ENCODE results near the gene ARID4B. TPM values are rescaled to one million over a fixed set of nuclear protein-coding genes. Genes with fewer than 3 reads are reported as not detected.

ARID4B gene
- total and polyA plus RNA-seq, 2 donors (not counting 3 experiments of a cell fraction or from before 2014, with no cell fraction given): 6.7 to 40.7 TPM

GRCh38 chr1:235291599-235292091 lies 36.3 kb downstream of the ARID4B start:
- ChIA-PET CTCF (interaction anchor here (1.4 kb wide), 1 partner anchor 21 kb away, joined by 3 read pairs; no protein-coding TSS in a partner anchor), POLR2A (no interaction called here)
- Histone ChIP-seq H3K27me3 (ENCODE audit: control insufficient read depth in 2 of 2, insufficient read depth in 2 of 2, low read length in 2 of 2) (no peaks in the 10 kb centered on the region), H3K79me2 (ENCODE audit: control insufficient read depth, insufficient read depth, low read length) (peaks cover 93% of the 10 kb centered on the region), H4K20me1 (replicated peaks; ENCODE audit: control insufficient read depth, extremely low read depth, insufficient read depth, low read length) (peaks cover 23% of the 10 kb centered on the region), H3K9me1 (replicated peaks; ENCODE audit: control insufficient read depth, extremely low read depth, insufficient read depth, low read length) (no peaks in the 10 kb centered on the region), H3K9me3 (replicated peaks; ENCODE audit: control insufficient read depth, insufficient read depth, low read length) (no peaks in the 10 kb centered on the region), H2AFZ (ENCODE audit: low read depth, low read length) (no peak overlapping the region), H3K4me3 (replicated peaks in 1 of 3; ENCODE audit: insufficient read depth in 1 of 3, low read depth in 1 of 3, low read length in 3 of 3) (no peak overlapping the region), H3K4me1 (ENCODE audit: control insufficient read depth, extremely low read depth, insufficient read depth, low read length) (no peaks in the 10 kb centered on the region), H3K36me3 (ENCODE audit: control insufficient read depth in 2 of 2, extremely low read depth in 1 of 2, insufficient read depth in 2 of 2, low read length in 2 of 2) (no peaks in the 10 kb centered on the region), H3K4me2 (ENCODE audit: insufficient read depth, low read length) (no peak overlapping the region), H3K9ac (replicated peaks; ENCODE audit: extremely low read depth, insufficient read depth, low read length) (no peak overlapping the region), H3K27ac (ENCODE audit: insufficient read depth, low read depth, low read length) (no peak overlapping the region)
- DNase-seq (ENCODE audit: low read depth, low spot score) (no peak), FAIRE-seq (no peak)
- intact Hi-C loops (cut with micrococcal nuclease): no loop called here
- no peak for TF ChIP-seq EZH2 (IDR thresholded peaks at IDR 0.05; ENCODE audit: borderline replicate concordance, low read depth, low read length, severe bottlenecking)
- BruUV-seq (replicated peaks): no TSS peak
- dilution Hi-C loops (cut with MboI; ENCODE audit: extremely low pct_ligation_motif_present, low sequenced_read_pairs): no loop called here

- Histone ChIP-seq H3K4me3 (replicated peaks in 1 of 3; ENCODE audit: insufficient read depth in 1 of 3, low read depth in 1 of 3, low read length in 3 of 3) (no peak overlapping the region), H3K79me2 (ENCODE audit: control insufficient read depth, insufficient read depth, low read length) (peaks cover 94% of the 10 kb centered on the region), H3K9me3 (replicated peaks; ENCODE audit: control insufficient read depth, insufficient read depth, low read length) (no peaks in the 10 kb centered on the region), H3K9me1 (replicated peaks; ENCODE audit: control insufficient read depth, extremely low read depth, insufficient read depth, low read length) (no peaks in the 10 kb centered on the region), H2AFZ (ENCODE audit: low read depth, low read length) (no peak overlapping the region), H4K20me1 (replicated peaks; ENCODE audit: control insufficient read depth, extremely low read depth, insufficient read depth, low read length) (peaks cover 26% of the 10 kb centered on the region), H3K27ac (ENCODE audit: insufficient read depth, low read depth, low read length) (no peak overlapping the region), H3K4me1 (ENCODE audit: control insufficient read depth, extremely low read depth, insufficient read depth, low read length) (no peaks in the 10 kb centered on the region), H3K4me2 (ENCODE audit: insufficient read depth, low read length) (no peak overlapping the region), H3K36me3 (ENCODE audit: control insufficient read depth in 2 of 2, extremely low read depth in 1 of 2, insufficient read depth in 2 of 2, low read length in 2 of 2) (no peaks in the 10 kb centered on the region), H3K27me3 (ENCODE audit: control insufficient read depth in 2 of 2, insufficient read depth in 2 of 2, low read length in 2 of 2) (no peaks in the 10 kb centered on the region), H3K9ac (replicated peaks; ENCODE audit: extremely low read depth, insufficient read depth, low read length) (no peak overlapping the region)
- FAIRE-seq (no peak), DNase-seq (ENCODE audit: low read depth, low spot score) (no peak)
- dilution Hi-C loops (cut with MboI; ENCODE audit: extremely low pct_ligation_motif_present, low sequenced_read_pairs) (no loop called here), intact Hi-C loops (cut with micrococcal nuclease) (no loop called here)
- BruUV-seq (replicated peaks): no TSS peak
- ChIA-PET POLR2A (no interaction called here), CTCF (interaction anchor here (1.4 kb wide), 1 partner anchor 21 kb away, joined by 3 read pairs; no protein-coding TSS in a partner anchor)
- TF ChIP-seq MYC (IDR thresholded peaks at IDR 0.05; ENCODE audit: low read depth, low read length): no peak
- TF ChIP-seq FOS (IDR thresholded peaks at IDR 0.05; ENCODE audit: borderline replicate concordance, insufficient read depth, low read length): no peak
- no peak for TF ChIP-seq POLR2A (IDR thresholded peaks at IDR 0.05; ENCODE audit: low read depth, low read length)
- no peak for TF ChIP-seq MAX (IDR thresholded peaks at IDR 0.05; ENCODE audit: insufficient read depth, insufficient read length)
- TF ChIP-seq GATA2 (IDR thresholded peaks at IDR 0.05; ENCODE audit: insufficient read depth, insufficient read length, low read depth, low read length): no peak
- no peak for TF ChIP-seq POLR2AphosphoS5 (IDR thresholded peaks at IDR 0.05; ENCODE audit: insufficient read depth, low read depth, low read length)
Observed at GRCh38 chr1:235290740-235291502, 37.1 kb downstream of the ARID4B start.
